Measurements from ENCODE around the gene MRPL45.
"Not testable (repeated sequence)": the region's sequence is repeated elsewhere in the genome, so short reads cannot be mapped to it uniquely, and the experiment has no call there.

Gene MRPL45

GRCh38 chr17:38296834-38297517, at the start of gene MRPL45:
TSS of gene MRPL45 (plus strand) at chr17:38297168. CDS start at chr17:38297184, 16 bp downstream.
- peak; percentile 68 for DNase-seq

GRCh38 chr17:38253191-38253590, 43.8 kb upstream of the MRPL45 start:
- not testable (repeated sequence) for DNase-seq

GRCh38 chr17:38254357-38254756, 42.6 kb upstream of the MRPL45 start:
- not testable (repeated sequence) for DNase-seq

GRCh38 chr17:38257013-38257621, 39.9 kb upstream of the MRPL45 start:
- DNase-seq: peak; percentile 38

GRCh38 chr17:38265974-38266506, 30.9 kb upstream of the MRPL45 start:
- not testable (repeated sequence) for DNase-seq

- DNase-seq: not testable (repeated sequence)
Observed at GRCh38 chr17:38266571-38266970, 30.4 kb upstream of the MRPL45 start.

GRCh38 chr17:38268138-38268537, 28.8 kb upstream of the MRPL45 start:
- DNase-seq: not testable (repeated sequence)

GRCh38 chr17:38269045-38269444, 27.9 kb upstream of the MRPL45 start:
- DNase-seq: not testable (repeated sequence)

- DNase-seq: not testable (repeated sequence)
Observed at GRCh38 chr17:38269552-38269951, 27.4 kb upstream of the MRPL45 start.

- not testable (repeated sequence) for DNase-seq
Observed at GRCh38 chr17:38285994-38286393, 11.0 kb upstream of the MRPL45 start.

- DNase-seq: not testable (repeated sequence)
Observed at GRCh38 chr17:38286501-38287091, 10.4 kb upstream of the MRPL45 start.

GRCh38 chr17:38288217-38288827, 8.6 kb upstream of the MRPL45 start:
- DNase-seq: not testable (repeated sequence)

- not testable (repeated sequence) for DNase-seq
Observed at GRCh38 chr17:38289760-38290159, 7.2 kb upstream of the MRPL45 start.

- not testable (repeated sequence) for DNase-seq
Observed at GRCh38 chr17:38295602-38296365, 1.2 kb upstream of the MRPL45 start.

- DNase-seq: no peak
Observed at GRCh38 chr17:38315497-38315896, 18.5 kb downstream of the MRPL45 start.

GRCh38 chr17:38317081-38317480, 20.1 kb downstream of the MRPL45 start:
- DNase-seq: no peak

GRCh38 chr17:38320482-38320881, 23.5 kb downstream of the MRPL45 start:
- DNase-seq: no peak

GRCh38 chr17:38322156-38322779, 25.3 kb downstream of the MRPL45 start:
- DNase-seq: no peak

GRCh38 chr17:38322897-38323296, 25.9 kb downstream of the MRPL45 start:
- DNase-seq: no peak

GRCh38 chr17:38324141-38324697, 27.3 kb downstream of the MRPL45 start:
- DNase-seq: no peak

- no peak for DNase-seq
Observed at GRCh38 chr17:38324772-38325171, 27.8 kb downstream of the MRPL45 start.

All from NCI-H2029 treated with DMSO at 0.1 percent for 48 hours (cell line).